PC-3 (cell line): Measurements from ENCODE around the gene CFAP54. TPM values are rescaled to one million over a fixed set of nuclear protein-coding genes. Genes with fewer than 3 reads are reported as not detected.

Source experiments
- ATAC-seq: fragments of 200-7000 bp; cut with Tn5 transposase; 2 replicates; pipeline ENCODE4 v1.9.1; 2020; ENCODE audit warnings: mild to moderate bottlenecking, moderate library complexity
- BruUV-seq: library from RNA; stranded (reverse); fragments of 400-500 nt; replicated peaks from 2 replicates; lab custom pipeline; 2021; lab: Mats Ljungman, UMichigan
- CTCF ChIA-PET: fragments of 300-600 bp; sonication (Branson Sonifier 250); formaldehyde crosslinking; loops from one replicate; lab custom pipeline; 2022; ENCODE audit warnings: antibody characterized with exemption; lab: Charles Lee
- POLR2A ChIA-PET: fragments of 300-600 bp; sonication (Branson Sonifier 250); formaldehyde crosslinking; loops from one replicate; lab custom pipeline; 2022; ENCODE audit warnings: antibody characterized with exemption; ENCODE audit not compliant: unreplicated experiment; lab: Charles Lee
- DNase-seq: peaks from one replicate; pipeline ENCODE4 v3.0.0-alpha.2; 2015
- H2AFZ ChIP-seq: fragments of 300-600 bp; sonication (generic); 2 replicates; pipeline ENCODE4 v1.6.0; 2016; ENCODE audit warnings: antibody characterized with exemption, low read length
- H3F3A ChIP-seq: fragments of 300-600 bp; sonication (generic); one replicate; pipeline ENCODE4 v1.6.0; 2017; ENCODE audit warnings: antibody characterized with exemption, low read length, control low read depth, mild to moderate bottlenecking; ENCODE audit not compliant: unreplicated experiment
- H3K27ac ChIP-seq: fragments of 300-600 bp; sonication (generic); 2 replicates; pipeline ENCODE4 v1.5.1; 2016; ENCODE audit warnings: mild to moderate bottlenecking, low read length
- H3K27me3 ChIP-seq: fragments of 300-600 bp; sonication (generic); 2 replicates; pipeline ENCODE4 v1.6.1; 2016; ENCODE audit warnings: low read length, mixed read lengths
- H3K36me3 ChIP-seq: fragments of 300-600 bp; sonication (generic); 2 replicates; pipeline ENCODE4 v1.6.1; 2016; ENCODE audit warnings: low read depth, mixed run types, low read length, mixed read lengths
- H3K4me1 ChIP-seq: fragments of 300-600 bp; sonication (generic); 2 replicates; pipeline ENCODE4 v1.5.1; 2016; ENCODE audit warnings: low read length; ENCODE audit not compliant: insufficient read depth
- H3K4me2 ChIP-seq: fragments of 300-600 bp; sonication (generic); 2 replicates; pipeline ENCODE4 v1.6.0; 2016; ENCODE audit warnings: low read length
- H3K4me3 ChIP-seq: fragments of 300-600 bp; sonication (generic); 2 replicates; pipeline ENCODE4 v1.5.1; 2016; ENCODE audit warnings: mild to moderate bottlenecking, low read length, mixed read lengths
- H3K79me2 ChIP-seq: fragments of 300-600 bp; sonication (generic); 2 replicates; pipeline ENCODE4 v1.6.1; 2017; ENCODE audit warnings: low read length, mixed read lengths
- H3K9ac ChIP-seq: fragments of 300-600 bp; sonication (generic); 2 replicates; pipeline ENCODE4 v1.6.0; 2016; ENCODE audit warnings: mild to moderate bottlenecking, low read length
- H3K9me2 ChIP-seq: fragments of 300-600 bp; sonication (generic); replicated peaks from 2 replicates; pipeline ENCODE4 v1.6.1; 2016; ENCODE audit warnings: mixed run types, low read length, mixed read lengths
- H3K9me3 ChIP-seq: fragments of 300-600 bp; sonication (generic); 2 replicates; pipeline ENCODE4 v1.6.1; 2016; ENCODE audit warnings: low read length, mixed read lengths
- H4K20me1 ChIP-seq: fragments of 300-600 bp; sonication (generic); 2 replicates; pipeline ENCODE4 v1.6.1; 2016; ENCODE audit warnings: low read length, mixed read lengths
- EZH2 ChIP-seq: fragments of 300-600 bp; sonication (generic); IDR thresholded peaks from one replicate; pipeline ENCODE4 v1.6.1; 2017; ENCODE audit warnings: antibody characterized with exemption, mild to moderate bottlenecking, low read length; ENCODE audit not compliant: unreplicated experiment
- EZH2phosphoT487 ChIP-seq: fragments of 300-600 bp; sonication (generic); IDR thresholded peaks from 2 replicates; pipeline ENCODE4 v1.6.1; 2018; ENCODE audit warnings: mild to moderate bottlenecking, antibody characterized with exemption, low read length, borderline replicate concordance
- intact Hi-C: fragments of 100-400 bp; cut with micrococcal nuclease; formaldehyde crosslinking; loops from 2 replicates; pipeline ENCODE4 v1.9.0; 2023
- total RNA-seq: library from RNA; depleted of rRNA; stranded (reverse); fragments of >200 nt; gene quantifications from 2 replicates; pipeline ENCODE4 v1.2.3, GENCODE V29; 2014
- TF ChIP-seq, protein P1 (sequence below): fragments of 300-600 bp; sonication (generic); conservative IDR thresholded peaks from 2 replicates; pipeline ENCODE4 v1.5.1; 2017; ENCODE audit warnings: antibody characterized with exemption, low read depth, mild to moderate bottlenecking, low read length

Gene CFAP54
- total RNA-seq, 1 experiment from 2014 or later, result 0.77 TPM

DNA sequence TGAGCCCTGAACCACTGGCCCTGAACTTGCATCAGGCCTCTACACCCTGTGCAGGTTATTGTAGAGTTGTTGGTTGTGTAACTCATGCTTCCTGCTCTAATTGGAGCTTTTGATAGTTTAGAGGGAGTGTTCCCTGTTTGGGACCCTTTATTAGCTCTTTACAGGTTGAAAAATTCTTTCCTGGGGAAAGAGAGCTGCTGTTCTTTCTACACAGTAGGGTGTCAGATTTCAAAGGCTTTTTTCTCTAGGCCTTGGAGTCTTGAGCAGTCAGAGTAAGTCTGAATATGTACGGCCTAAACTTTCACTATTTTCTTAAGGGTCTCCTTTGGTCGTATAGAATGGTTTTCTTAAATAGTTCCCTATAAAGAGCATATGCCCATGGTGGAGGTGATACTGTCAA lies 356.9 kb downstream of the CFAP54 start:
- H3K27me3 ChIP-seq, result no peaks in the 10 kb centered on the region
- H3K4me3 ChIP-seq, result no peak overlapping the region
- H3K27ac ChIP-seq, result no peak overlapping the region
- H3K9ac ChIP-seq, result no peak overlapping the region
- H3K36me3 ChIP-seq, result no peaks in the 10 kb centered on the region
- H3K4me1 ChIP-seq, result no peaks in the 10 kb centered on the region
- BruUV-seq, result no TSS peak
- no peak overlapping the region for H2AFZ ChIP-seq
- DNase-seq (peak; percentile 7), ATAC-seq (peak; percentile 45)
- no peaks in the 10 kb centered on the region for H3K79me2 ChIP-seq
- intact Hi-C loops, result no loop called here
- POLR2A ChIA-PET, result no interaction called here
- no peaks in the 10 kb centered on the region for H3K9me3 ChIP-seq
- H4K20me1 ChIP-seq, result no peaks in the 10 kb centered on the region
- TF ChIP-seq, protein P1, sequence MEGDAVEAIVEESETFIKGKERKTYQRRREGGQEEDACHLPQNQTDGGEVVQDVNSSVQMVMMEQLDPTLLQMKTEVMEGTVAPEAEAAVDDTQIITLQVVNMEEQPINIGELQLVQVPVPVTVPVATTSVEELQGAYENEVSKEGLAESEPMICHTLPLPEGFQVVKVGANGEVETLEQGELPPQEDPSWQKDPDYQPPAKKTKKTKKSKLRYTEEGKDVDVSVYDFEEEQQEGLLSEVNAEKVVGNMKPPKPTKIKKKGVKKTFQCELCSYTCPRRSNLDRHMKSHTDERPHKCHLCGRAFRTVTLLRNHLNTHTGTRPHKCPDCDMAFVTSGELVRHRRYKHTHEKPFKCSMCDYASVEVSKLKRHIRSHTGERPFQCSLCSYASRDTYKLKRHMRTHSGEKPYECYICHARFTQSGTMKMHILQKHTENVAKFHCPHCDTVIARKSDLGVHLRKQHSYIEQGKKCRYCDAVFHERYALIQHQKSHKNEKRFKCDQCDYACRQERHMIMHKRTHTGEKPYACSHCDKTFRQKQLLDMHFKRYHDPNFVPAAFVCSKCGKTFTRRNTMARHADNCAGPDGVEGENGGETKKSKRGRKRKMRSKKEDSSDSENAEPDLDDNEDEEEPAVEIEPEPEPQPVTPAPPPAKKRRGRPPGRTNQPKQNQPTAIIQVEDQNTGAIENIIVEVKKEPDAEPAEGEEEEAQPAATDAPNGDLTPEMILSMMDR, result no peak
- TF ChIP-seq EZH2 (no peak), EZH2phosphoT487 (no peak)
- H3F3A ChIP-seq, result no peaks in the 10 kb centered on the region
- no peaks in the 10 kb centered on the region for H3K9me2 ChIP-seq
- CTCF ChIA-PET, result no interaction called here
- no peak overlapping the region for H3K4me2 ChIP-seq

GRCh38 chr12:96850676-96851075 lies 361.3 kb downstream of the CFAP54 start:
- no TSS peak for BruUV-seq

DNA sequence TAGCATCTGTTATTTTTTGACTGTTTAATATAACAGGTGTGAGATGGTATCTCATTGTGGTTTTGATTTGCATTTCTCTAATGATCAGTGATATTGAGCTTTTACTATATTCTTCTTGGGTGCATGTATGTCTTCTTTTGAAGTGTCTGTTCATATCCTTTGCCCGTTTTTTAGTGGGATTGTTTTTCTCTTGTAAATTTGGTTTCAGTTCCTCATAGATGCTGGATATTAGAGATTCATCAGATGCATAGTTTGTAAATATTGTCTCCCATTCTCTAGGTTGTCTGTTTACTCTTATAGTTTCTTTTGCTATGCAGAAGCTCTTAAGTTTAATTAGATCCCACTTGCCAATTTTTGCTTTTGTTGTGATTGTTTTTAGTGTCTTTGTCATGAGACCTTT lies 368.8 kb downstream of the CFAP54 start:
- Histone ChIP-seq H4K20me1 (no peaks in the 10 kb centered on the region), H3K9ac (no peak overlapping the region), H3K36me3 (no peaks in the 10 kb centered on the region), H3K9me3 (no peaks in the 10 kb centered on the region), H3F3A (no peaks in the 10 kb centered on the region), H3K4me2 (no peak overlapping the region), H3K27ac (no peak overlapping the region), H3K27me3 (no peaks in the 10 kb centered on the region), H3K4me3 (no peak overlapping the region), H3K9me2 (no peaks in the 10 kb centered on the region), H3K79me2 (no peaks in the 10 kb centered on the region), H3K4me1 (no peaks in the 10 kb centered on the region), H2AFZ (no peak overlapping the region)
- no TSS peak for BruUV-seq
- no peak for ATAC-seq
- intact Hi-C loops, result no loop called here
- DNase-seq, result no peak
- TF ChIP-seq EZH2 (no peak), EZH2phosphoT487 (no peak)
- TF ChIP-seq, protein P1, result no peak
- POLR2A ChIA-PET, result no interaction called here
- CTCF ChIA-PET, result no interaction called here

More at GRCh38 chr12:96850676-96851075, 361.3 kb downstream of the CFAP54 start:
- Histone ChIP-seq H3K9ac (no peak overlapping the region), H3K9me3 (no peaks in the 10 kb centered on the region), H3K4me2 (no peak overlapping the region), H3K9me2 (no peaks in the 10 kb centered on the region), H4K20me1 (no peaks in the 10 kb centered on the region), H3K4me3 (no peak overlapping the region), H3K27me3 (no peaks in the 10 kb centered on the region), H3K27ac (no peak overlapping the region), H2AFZ (no peak overlapping the region), H3K36me3 (no peaks in the 10 kb centered on the region), H3F3A (no peaks in the 10 kb centered on the region), H3K4me1 (no peaks in the 10 kb centered on the region), H3K79me2 (no peaks in the 10 kb centered on the region)
- intact Hi-C loops, result no loop called here
- DNase-seq (no peak), ATAC-seq (no peak)
- ChIA-PET POLR2A (no interaction called here), CTCF (no interaction called here)
- no peak for TF ChIP-seq EZH2phosphoT487
- TF ChIP-seq, protein P1, result no peak
- TF ChIP-seq EZH2, result no peak
